ENCODE data around the gene TCL1B.

TCL1B gene

GRCh38 chr14:95667249-95667693, 19.0 kb upstream of the TCL1B start:
- DNase-seq = no peak

- no peak for DNase-seq
These were observed 17.9 kb upstream of the TCL1B start for GRCh38 chr14:95668235-95668772.

GRCh38 chr14:95674613-95675012, 11.6 kb upstream of the TCL1B start:
- no peak for DNase-seq

GRCh38 chr14:95675486-95675885, 10.7 kb upstream of the TCL1B start:
- DNase-seq = no peak

- no peak for DNase-seq
These were observed 8.9 kb upstream of the TCL1B start for GRCh38 chr14:95677179-95677835.

GRCh38 chr14:95679148-95679815, 6.9 kb upstream of the TCL1B start:
- no peak for DNase-seq

- no peak for DNase-seq
These were observed 6.1 kb upstream of the TCL1B start for GRCh38 chr14:95679998-95680735.

- no peak for DNase-seq
These were observed 5.1 kb upstream of the TCL1B start for GRCh38 chr14:95681153-95681552.

GRCh38 chr14:95683793-95684192, 2.4 kb upstream of the TCL1B start:
- peak; percentile 17 for DNase-seq

GRCh38 chr14:95686935-95687334, 709 bp downstream of the TCL1B start:
- no peak for DNase-seq

GRCh38 chr14:95689441-95689840, 3.2 kb downstream of the TCL1B start:
- no peak for DNase-seq

- DNase-seq = no peak
These were observed 4.6 kb downstream of the TCL1B start for GRCh38 chr14:95690815-95691214.

GRCh38 chr14:95691591-95691990, 5.4 kb downstream of the TCL1B start:
- no peak for DNase-seq

GRCh38 chr14:95692109-95692508, 5.9 kb downstream of the TCL1B start:
- DNase-seq = no peak

GRCh38 chr14:95695051-95695450, 8.8 kb downstream of the TCL1B start:
- no peak for DNase-seq

GRCh38 chr14:95695913-95696312, 9.7 kb downstream of the TCL1B start:
- DNase-seq = no peak

GRCh38 chr14:95696741-95697140, 10.5 kb downstream of the TCL1B start:
- no peak for DNase-seq

- DNase-seq = no peak
These were observed 11.5 kb downstream of the TCL1B start for GRCh38 chr14:95697764-95698163.

- DNase-seq = no peak
These were observed 12.1 kb downstream of the TCL1B start for GRCh38 chr14:95698287-95698686.

GRCh38 chr14:95699412-95699811, 13.2 kb downstream of the TCL1B start:
- no peak for DNase-seq

- no peak for DNase-seq
These were observed 14.2 kb downstream of the TCL1B start for GRCh38 chr14:95700221-95700976.

- DNase-seq = no peak
These were observed 15.6 kb downstream of the TCL1B start for GRCh38 chr14:95701846-95702221.

- DNase-seq = no peak
These were observed 17.1 kb downstream of the TCL1B start for GRCh38 chr14:95703341-95703740.

All from CD4-positive, alpha-beta T cell treated with Interleukin-6 for 4 hours (primary cell).